Right atrium auricular region (tissue), 2 donors: ENCODE data around the gene WDR27. TPM values are rescaled to one million over a fixed set of nuclear protein-coding genes. Genes with fewer than 3 reads are reported as not detected.

Source experiments
- DNase-seq: peaks from one replicate; pipeline ENCODE4 v3.0.0-alpha.2; 2019; ENCODE audit warnings: low spot score
- H3K27ac ChIP-seq, 2 donors: fragments of 200-600 bp; sonication (generic); 1 replicate in 1 of 2; 2 replicates in 1 of 2; pipeline ENCODE4 v1.5.1; 2016 to 2019
- H3K27me3 ChIP-seq, 2 donors: fragments of 200-600 bp; sonication (generic); one replicate each; pipeline versions ENCODE4 v1.5.1 to v1.6.0; 2017 to 2019
- H3K36me3 ChIP-seq: fragments of 200-600 bp; sonication (generic); one replicate; pipeline ENCODE4 v1.5.1; 2016
- H3K4me1 ChIP-seq, 2 donors: fragments of 200-600 bp; sonication (generic); one replicate each; pipeline versions ENCODE4 v1.5.1 to v1.6.0; 2017 to 2019
- H3K4me3 ChIP-seq, 2 donors: fragments of 200-600 bp; sonication (generic); 1 replicate in 1 of 2; 2 replicates in 1 of 2; pipeline ENCODE4 v1.5.1; 2017 to 2019; ENCODE audit warnings: mild to moderate bottlenecking in 1 of 2, moderate library complexity in 1 of 2
- H3K9me3 ChIP-seq, 2 donors: fragments of 200-600 bp; sonication (generic); one replicate each; pipeline ENCODE4 v1.5.1; 2019
- total RNA-seq, 2 donors: library from RNA; depleted of rRNA; stranded (reverse); fragments of >200 nt; gene quantifications; one replicate each; pipeline ENCODE4 v1.1.0, GENCODE V29; 2016
- TF ChIP-seq, protein P1 (sequence below), 2 donors: fragments of 200-600 bp; sonication (generic); IDR thresholded peaks; one replicate each; pipeline ENCODE4 v1.5.1; 2019; ENCODE audit warnings: antibody characterized with exemption in 2 of 2

Gene WDR27
- total RNA-seq, 2 donors from 2014 or later: 3.5 to 4.7 TPM

DNA sequence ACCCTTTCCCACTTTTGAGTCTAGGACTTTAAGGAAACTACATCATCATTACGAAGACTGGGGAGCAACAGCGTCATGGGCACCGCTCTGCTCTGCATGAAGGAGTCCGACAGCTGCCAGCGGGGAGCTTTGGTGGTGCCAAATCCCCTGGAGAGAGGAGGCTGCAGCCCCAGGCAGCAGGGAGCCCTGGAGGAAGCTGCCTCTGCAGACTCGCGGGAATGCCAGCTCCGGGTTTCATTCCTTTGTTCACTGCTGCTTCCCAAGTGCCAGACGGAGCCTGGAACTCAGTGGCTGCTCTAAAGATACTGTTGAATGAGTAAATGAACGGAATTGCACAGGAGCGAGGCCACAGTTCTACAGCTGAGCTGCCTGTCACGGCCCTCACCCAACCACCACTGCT, 251.7 kb downstream of the WDR27 start:
- no peak for DNase-seq
- no peak overlapping the region for H3K4me3 ChIP-seq
- H3K9me3 ChIP-seq: no peaks in the 10 kb centered on the region
- H3K27me3 ChIP-seq: no peaks in the 10 kb centered on the region
- TF ChIP-seq, protein P1, sequence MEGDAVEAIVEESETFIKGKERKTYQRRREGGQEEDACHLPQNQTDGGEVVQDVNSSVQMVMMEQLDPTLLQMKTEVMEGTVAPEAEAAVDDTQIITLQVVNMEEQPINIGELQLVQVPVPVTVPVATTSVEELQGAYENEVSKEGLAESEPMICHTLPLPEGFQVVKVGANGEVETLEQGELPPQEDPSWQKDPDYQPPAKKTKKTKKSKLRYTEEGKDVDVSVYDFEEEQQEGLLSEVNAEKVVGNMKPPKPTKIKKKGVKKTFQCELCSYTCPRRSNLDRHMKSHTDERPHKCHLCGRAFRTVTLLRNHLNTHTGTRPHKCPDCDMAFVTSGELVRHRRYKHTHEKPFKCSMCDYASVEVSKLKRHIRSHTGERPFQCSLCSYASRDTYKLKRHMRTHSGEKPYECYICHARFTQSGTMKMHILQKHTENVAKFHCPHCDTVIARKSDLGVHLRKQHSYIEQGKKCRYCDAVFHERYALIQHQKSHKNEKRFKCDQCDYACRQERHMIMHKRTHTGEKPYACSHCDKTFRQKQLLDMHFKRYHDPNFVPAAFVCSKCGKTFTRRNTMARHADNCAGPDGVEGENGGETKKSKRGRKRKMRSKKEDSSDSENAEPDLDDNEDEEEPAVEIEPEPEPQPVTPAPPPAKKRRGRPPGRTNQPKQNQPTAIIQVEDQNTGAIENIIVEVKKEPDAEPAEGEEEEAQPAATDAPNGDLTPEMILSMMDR (IDR thresholded peaks at IDR 0.05): no peak
- H3K36me3 ChIP-seq: no peaks in the 10 kb centered on the region
- H3K4me1 ChIP-seq: peaks cover 0 to 4% of the 10 kb centered on the region in 2 donors
- H3K27ac ChIP-seq: peak overlapping the region in 1 of 2 donors; percentile 75

DNA sequence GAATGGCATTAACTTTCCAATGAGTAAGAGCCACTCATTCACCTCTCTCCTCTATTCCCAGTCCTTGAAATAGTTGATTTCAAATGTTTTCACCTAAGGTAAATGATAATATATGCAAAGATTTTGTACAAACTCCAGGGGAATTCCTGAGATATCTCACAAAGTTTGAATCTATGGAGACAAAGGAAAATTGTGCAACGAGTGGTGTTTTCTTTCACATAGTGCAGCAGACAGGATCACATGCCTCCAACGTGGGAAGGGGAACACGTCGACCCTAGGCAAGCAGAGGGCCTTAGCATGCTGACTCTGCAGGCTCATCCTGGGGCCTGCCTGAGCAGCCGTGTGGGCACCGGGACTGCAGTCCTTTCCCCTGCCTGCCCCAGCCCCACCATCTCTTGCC, 252.6 kb downstream of the WDR27 start:
- Histone ChIP-seq H3K36me3 (no peaks in the 10 kb centered on the region), H3K4me1 (peaks cover 0 to 4% of the 10 kb centered on the region in 2 donors), H3K9me3 (no peaks in the 10 kb centered on the region), H3K4me3 (no peak overlapping the region), H3K27ac (no peak overlapping the region), H3K27me3 (no peaks in the 10 kb centered on the region)
- TF ChIP-seq, protein P1 (IDR thresholded peaks at IDR 0.05): no peak
- DNase-seq: no peak

DNA sequence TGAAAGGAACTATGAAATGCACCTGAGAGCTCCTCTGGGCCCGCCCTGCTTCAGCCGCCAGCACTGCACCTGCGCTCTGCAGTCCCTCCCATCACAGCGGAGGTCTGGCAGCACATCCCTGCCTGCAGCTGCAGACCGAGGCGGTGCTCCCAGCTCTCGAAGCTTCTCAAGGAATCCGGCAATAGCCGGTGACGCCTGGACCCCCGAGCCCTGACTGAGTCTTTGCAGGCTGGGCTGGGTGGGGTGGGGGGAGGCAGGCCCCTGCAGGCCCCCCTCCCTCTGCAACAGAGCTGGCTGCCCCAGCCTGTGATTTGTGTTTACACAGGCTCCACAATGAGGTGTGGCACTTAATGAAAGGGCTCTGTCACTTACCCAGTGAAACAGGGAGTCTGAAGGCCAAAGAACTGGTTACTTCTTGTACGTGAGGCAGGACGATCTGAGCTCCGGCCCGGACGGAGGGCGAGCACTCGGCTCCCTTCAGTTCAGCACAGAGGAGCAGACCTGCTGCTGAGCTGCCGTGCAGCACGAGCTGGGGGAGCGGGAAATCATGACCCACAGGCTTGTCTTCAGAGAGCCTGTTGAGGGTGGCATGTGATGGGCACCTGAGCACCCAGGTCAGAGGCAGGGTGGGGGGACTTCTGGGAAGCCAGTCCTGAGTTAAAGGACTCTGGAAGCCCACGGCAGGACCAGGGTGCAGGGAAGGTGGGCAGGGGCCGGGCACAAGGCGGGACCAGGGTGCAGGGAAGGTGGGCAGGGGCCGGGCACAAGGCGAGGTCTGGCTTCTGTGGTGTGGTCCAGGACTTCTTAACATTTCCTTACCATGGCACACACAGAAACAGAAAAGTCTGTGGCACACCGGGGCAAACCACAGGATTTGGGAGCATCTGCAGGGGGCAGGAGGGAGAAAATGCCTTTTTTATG, 255.9 kb downstream of the WDR27 start:
- H3K4me1 ChIP-seq: no peaks in the 10 kb centered on the region
- no peak overlapping the region for H3K27ac ChIP-seq
- no peak for DNase-seq
- H3K27me3 ChIP-seq: no peaks in the 10 kb centered on the region
- TF ChIP-seq, protein P1 (IDR thresholded peaks at IDR 0.05): no peak
- H3K9me3 ChIP-seq: no peaks in the 10 kb centered on the region
- no peak overlapping the region for H3K4me3 ChIP-seq
- no peaks in the 10 kb centered on the region for H3K36me3 ChIP-seq

DNA sequence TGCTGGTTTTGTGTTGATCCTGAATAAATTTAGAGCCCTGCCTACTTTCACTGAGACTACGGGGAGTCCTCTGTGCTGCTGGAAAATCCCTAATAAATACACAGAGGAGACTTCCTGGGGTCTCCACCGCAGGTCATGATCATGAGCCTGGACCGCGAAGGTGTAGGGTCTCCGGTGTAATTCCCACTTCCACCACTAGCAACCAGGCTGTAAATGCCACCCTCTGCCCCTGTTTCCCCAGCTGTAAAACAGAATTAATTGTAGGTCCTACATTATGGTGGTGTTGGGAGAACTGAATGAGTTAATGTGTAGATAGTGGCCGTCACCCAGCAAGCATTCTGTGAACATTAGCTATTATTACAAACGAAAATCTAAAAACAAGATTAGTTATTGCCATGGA, 256.6 kb downstream of the WDR27 start:
- TF ChIP-seq, protein P1 (IDR thresholded peaks at IDR 0.05): peak in 1 of 2 donors; percentile 19
- Histone ChIP-seq H3K27me3 (no peaks in the 10 kb centered on the region), H3K4me3 (no peak overlapping the region), H3K9me3 (no peaks in the 10 kb centered on the region), H3K27ac (no peak overlapping the region), H3K4me1 (no peaks in the 10 kb centered on the region), H3K36me3 (no peaks in the 10 kb centered on the region)
- no peak for DNase-seq

DNA sequence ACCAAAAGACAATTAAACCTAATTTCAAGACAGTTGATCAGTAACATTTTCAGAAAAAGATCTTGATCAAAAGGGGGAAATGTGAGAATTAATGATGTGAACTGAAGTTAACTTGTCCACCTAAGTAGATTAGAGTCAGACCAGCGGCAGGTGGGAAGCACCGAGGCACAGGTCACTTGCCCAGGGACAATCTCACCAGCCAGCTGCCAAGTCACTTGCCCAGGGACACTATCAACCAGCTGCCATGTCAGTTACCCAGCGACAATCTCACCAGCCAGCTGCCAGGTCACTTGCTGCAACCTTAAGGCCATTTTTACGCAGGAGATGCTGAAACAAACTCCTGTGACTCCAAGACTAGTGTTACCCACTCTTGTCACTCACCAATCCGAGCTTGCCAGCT, 260.5 kb downstream of the WDR27 start:
- no peak overlapping the region for H3K27ac ChIP-seq
- no peaks in the 10 kb centered on the region for H3K36me3 ChIP-seq
- no peaks in the 10 kb centered on the region for H3K27me3 ChIP-seq
- no peaks in the 10 kb centered on the region for H3K4me1 ChIP-seq
- DNase-seq: no peak
- no peak overlapping the region for H3K4me3 ChIP-seq
- H3K9me3 ChIP-seq: no peaks in the 10 kb centered on the region
- TF ChIP-seq, protein P1 (IDR thresholded peaks at IDR 0.05): no peak
